Right atrium auricular region (tissue), 2 donors: ENCODE data around the gene MET. TPM values are rescaled to one million over a fixed set of nuclear protein-coding genes. Genes with fewer than 3 reads are reported as not detected.
"Not testable (repeated sequence)": the region's sequence is repeated elsewhere in the genome, so short reads cannot be mapped to it uniquely, and the experiment has no call there.

Experiments used
- DNase-seq: peaks from one replicate; pipeline ENCODE4 v3.0.0-alpha.2; 2019; ENCODE audit warnings: low spot score
- H3K27ac ChIP-seq, 2 donors: fragments of 200-600 bp; sonication (generic); 1 replicate in 1 of 2; 2 replicates in 1 of 2; pipeline ENCODE4 v1.5.1; 2016 to 2019
- H3K27me3 ChIP-seq, 2 donors: fragments of 200-600 bp; sonication (generic); one replicate each; pipeline versions ENCODE4 v1.5.1 to v1.6.0; 2017 to 2019
- H3K36me3 ChIP-seq: fragments of 200-600 bp; sonication (generic); one replicate; pipeline ENCODE4 v1.5.1; 2016
- H3K4me1 ChIP-seq, 2 donors: fragments of 200-600 bp; sonication (generic); one replicate each; pipeline versions ENCODE4 v1.5.1 to v1.6.0; 2017 to 2019
- H3K4me3 ChIP-seq, 2 donors: fragments of 200-600 bp; sonication (generic); 1 replicate in 1 of 2; 2 replicates in 1 of 2; pipeline ENCODE4 v1.5.1; 2017 to 2019; ENCODE audit warnings: mild to moderate bottlenecking in 1 of 2, moderate library complexity in 1 of 2
- H3K9me3 ChIP-seq, 2 donors: fragments of 200-600 bp; sonication (generic); one replicate each; pipeline ENCODE4 v1.5.1; 2019
- total RNA-seq, 2 donors: library from RNA; depleted of rRNA; stranded (reverse); fragments of >200 nt; gene quantifications; one replicate each; pipeline ENCODE4 v1.1.0, GENCODE V29; 2016
- TF ChIP-seq, protein P1 (sequence below), 2 donors: fragments of 200-600 bp; sonication (generic); IDR thresholded peaks; one replicate each; pipeline ENCODE4 v1.5.1; 2019; ENCODE audit warnings: antibody characterized with exemption in 2 of 2

Gene MET
- total RNA-seq, 2 donors from 2014 or later = 16.1 to 17.5 TPM

DNA sequence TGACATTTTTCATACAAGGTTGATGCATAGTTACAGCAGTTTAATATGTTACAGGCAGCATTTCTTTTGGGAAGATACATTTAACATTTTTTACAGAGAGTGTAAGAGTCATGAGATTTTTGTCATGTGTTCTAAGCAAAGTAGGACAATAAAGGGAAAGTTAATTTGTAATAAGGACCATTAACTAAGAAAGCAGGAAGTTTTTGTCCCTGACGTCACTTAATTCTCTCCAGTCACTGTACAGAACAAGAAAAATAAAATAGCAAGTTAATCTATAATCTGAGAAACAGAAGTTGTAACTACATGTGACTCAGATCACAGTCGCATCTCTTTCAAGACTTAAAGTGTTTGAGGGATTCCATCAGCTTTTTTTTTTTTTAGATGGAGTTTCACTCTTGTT, 140.9 kb downstream of the MET start:
- TF ChIP-seq, protein P1, sequence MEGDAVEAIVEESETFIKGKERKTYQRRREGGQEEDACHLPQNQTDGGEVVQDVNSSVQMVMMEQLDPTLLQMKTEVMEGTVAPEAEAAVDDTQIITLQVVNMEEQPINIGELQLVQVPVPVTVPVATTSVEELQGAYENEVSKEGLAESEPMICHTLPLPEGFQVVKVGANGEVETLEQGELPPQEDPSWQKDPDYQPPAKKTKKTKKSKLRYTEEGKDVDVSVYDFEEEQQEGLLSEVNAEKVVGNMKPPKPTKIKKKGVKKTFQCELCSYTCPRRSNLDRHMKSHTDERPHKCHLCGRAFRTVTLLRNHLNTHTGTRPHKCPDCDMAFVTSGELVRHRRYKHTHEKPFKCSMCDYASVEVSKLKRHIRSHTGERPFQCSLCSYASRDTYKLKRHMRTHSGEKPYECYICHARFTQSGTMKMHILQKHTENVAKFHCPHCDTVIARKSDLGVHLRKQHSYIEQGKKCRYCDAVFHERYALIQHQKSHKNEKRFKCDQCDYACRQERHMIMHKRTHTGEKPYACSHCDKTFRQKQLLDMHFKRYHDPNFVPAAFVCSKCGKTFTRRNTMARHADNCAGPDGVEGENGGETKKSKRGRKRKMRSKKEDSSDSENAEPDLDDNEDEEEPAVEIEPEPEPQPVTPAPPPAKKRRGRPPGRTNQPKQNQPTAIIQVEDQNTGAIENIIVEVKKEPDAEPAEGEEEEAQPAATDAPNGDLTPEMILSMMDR (IDR thresholded peaks at IDR 0.05) = no peak
- H3K4me1 ChIP-seq = no peaks in the 10 kb centered on the region
- H3K4me3 ChIP-seq = no peak overlapping the region
- no peaks in the 10 kb centered on the region for H3K36me3 ChIP-seq
- no peak overlapping the region for H3K27ac ChIP-seq
- H3K27me3 ChIP-seq = no peaks in the 10 kb centered on the region
- no peaks in the 10 kb centered on the region for H3K9me3 ChIP-seq
- no peak for DNase-seq

DNA sequence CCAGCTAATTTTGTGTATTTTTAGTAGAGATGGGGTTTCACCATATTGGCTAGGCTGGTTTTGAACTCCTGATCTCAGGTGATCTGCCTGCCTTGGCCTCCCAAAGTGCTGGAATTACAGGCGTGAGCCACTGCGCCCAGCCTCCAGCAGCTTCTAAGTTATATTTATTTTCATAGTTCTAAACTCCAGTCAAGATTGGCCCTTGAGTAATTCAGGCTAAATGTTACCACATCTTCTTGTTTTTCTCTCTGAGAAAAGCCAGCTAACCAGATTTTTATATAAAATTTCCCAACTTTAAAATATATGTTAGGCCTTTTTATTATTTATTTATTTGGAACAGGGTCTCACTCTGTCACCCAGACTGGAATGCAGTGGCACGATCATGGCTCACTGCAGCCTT, 141.4 kb downstream of the MET start:
- H3K4me3 ChIP-seq, H3K36me3 ChIP-seq, DNase-seq: not testable (repeated sequence)

DNA sequence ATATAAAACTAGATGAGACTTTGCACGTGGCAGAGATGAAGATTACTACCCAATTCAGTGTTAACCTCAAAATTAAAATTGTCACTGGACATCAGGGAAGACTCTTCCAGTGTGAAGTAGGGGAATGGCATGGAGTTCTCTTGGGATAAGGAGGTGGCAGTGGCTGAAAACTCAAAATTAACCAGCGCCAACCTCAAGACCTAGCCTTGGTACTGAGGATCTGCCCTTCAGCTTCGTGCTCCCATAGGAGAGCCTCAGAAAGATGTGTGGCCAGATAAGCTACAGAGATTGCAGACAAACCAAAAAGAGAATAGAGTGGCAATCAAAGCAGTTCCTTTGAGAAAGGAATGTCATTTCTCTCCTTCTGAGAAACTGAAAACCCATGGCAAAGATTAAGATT, 143.0 kb downstream of the MET start:
- no peaks in the 10 kb centered on the region for H3K4me1 ChIP-seq
- TF ChIP-seq, protein P1 (IDR thresholded peaks at IDR 0.05) = no peak
- H3K27me3 ChIP-seq = no peaks in the 10 kb centered on the region
- no peak for DNase-seq
- no peaks in the 10 kb centered on the region for H3K9me3 ChIP-seq
- no peak overlapping the region for H3K27ac ChIP-seq
- no peaks in the 10 kb centered on the region for H3K36me3 ChIP-seq
- no peak overlapping the region for H3K4me3 ChIP-seq

More for the DNA sequence above, 141.4 kb downstream of the MET start:
- not testable (repeated sequence) for H3K9me3 ChIP-seq, H3K27me3 ChIP-seq, H3K4me1 ChIP-seq, H3K27ac ChIP-seq

DNA sequence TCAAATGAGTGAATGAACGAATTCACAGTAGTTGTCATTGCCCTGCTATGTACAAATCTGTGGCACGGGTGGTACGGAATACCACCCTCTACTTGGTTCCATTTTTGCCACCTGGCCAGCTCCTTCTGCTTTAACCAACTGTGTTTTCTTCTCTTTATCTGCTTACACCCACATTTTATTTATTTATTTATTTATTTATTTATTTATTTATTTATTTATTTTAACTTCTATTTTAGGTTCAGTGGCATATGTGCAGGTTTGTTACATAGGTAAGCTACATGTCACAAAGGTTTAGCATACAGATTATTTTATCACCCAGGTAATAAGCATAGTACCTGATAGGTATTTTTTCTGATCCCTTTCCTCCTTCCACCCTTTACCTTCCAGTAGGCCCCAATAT, 148.2 kb downstream of the MET start:
- Histone ChIP-seq H3K9me3 (peaks cover 0 to 8% of the 10 kb centered on the region in 2 donors), H3K27me3 (no peaks in the 10 kb centered on the region), H3K4me1 (no peaks in the 10 kb centered on the region), H3K27ac (no peak overlapping the region), H3K4me3 (no peak overlapping the region), H3K36me3 (no peaks in the 10 kb centered on the region)
- DNase-seq = no peak
- TF ChIP-seq, protein P1 (IDR thresholded peaks at IDR 0.05) = no peak

DNA sequence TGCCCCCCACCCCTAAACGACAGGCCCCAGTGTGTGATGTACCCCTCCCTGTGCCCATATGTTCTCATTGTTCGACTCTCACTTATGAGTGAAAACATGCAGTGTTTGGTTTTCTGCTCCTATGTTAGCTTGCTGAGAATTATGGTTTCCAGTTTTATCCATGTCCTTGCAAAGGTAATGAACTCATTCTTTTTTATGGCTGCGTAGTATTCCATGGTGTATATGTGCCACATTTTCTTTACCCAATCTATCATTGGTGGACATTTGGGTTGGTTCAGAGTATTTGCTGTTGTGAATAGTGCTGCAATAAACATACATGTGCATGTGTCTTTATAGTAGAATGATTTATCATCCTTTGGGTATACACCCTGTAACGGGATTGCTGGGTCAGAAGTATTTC, 149.7 kb downstream of the MET start:
- H3K4me1 ChIP-seq, H3K9me3 ChIP-seq, H3K27me3 ChIP-seq, H3K27ac ChIP-seq, H3K36me3 ChIP-seq, H3K4me3 ChIP-seq, DNase-seq: not testable (repeated sequence)

DNA sequence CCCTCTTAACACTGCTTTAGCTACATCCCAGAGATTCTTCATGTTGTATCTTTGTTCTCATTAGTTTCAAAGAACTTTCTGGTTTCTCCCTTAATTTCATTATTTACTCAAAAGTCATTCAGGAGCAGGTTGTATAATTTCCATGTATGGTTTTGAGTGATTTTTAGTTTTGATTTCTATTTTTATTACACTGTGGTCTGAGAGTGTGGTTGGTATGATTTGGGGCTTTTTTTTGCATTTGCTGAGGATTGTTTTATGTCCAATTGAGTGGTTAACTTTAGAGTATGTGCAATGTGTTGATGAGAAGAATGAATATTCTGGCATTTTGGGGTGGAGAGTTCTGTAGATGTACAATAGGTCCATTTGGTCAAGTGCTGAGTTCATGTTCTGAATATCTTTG, 152.5 kb downstream of the MET start:
- DNase-seq = no peak
- no peaks in the 10 kb centered on the region for H3K4me1 ChIP-seq
- TF ChIP-seq, protein P1 (IDR thresholded peaks at IDR 0.05) = no peak
- H3K36me3 ChIP-seq = no peaks in the 10 kb centered on the region
- no peaks in the 10 kb centered on the region for H3K27me3 ChIP-seq
- no peak overlapping the region for H3K4me3 ChIP-seq
- peaks cover 0 to 8% of the 10 kb centered on the region in 2 donors for H3K9me3 ChIP-seq
- no peak overlapping the region for H3K27ac ChIP-seq

DNA sequence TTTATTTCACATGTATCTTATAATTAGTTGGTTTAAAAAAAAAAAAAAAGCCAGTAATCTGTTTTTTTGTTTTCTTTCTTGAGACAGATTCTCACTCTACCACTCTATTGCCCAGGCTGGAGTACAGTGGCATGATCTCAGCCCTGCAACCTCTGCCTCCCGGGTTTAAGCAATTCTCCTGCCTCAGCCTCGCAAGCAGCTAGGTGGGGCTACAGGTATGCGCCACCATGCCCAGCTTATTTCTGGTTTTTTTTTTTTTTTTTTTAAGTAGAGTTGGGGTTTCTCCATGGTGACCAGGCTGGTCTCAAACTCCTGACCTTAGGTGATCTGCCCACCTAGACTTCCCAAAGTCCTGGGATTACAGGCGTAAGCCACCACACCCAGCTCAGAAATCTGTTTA, 156.3 kb downstream of the MET start:
- H3K36me3 ChIP-seq = no peaks in the 10 kb centered on the region
- no peaks in the 10 kb centered on the region for H3K4me1 ChIP-seq
- H3K9me3 ChIP-seq = peaks cover 0 to 8% of the 10 kb centered on the region in 2 donors
- no peak overlapping the region for H3K27ac ChIP-seq
- TF ChIP-seq, protein P1 (IDR thresholded peaks at IDR 0.05) = no peak
- DNase-seq = no peak
- no peak overlapping the region for H3K4me3 ChIP-seq
- H3K27me3 ChIP-seq = no peaks in the 10 kb centered on the region
